Measurements from ENCODE around the gene CDK14. TPM values are rescaled to one million over a fixed set of nuclear protein-coding genes. Genes with fewer than 3 reads are reported as not detected.

CDK14 gene
- total RNA-seq, 2 donors from 2014 or later = 0.49 to 1.7 TPM

GRCh38 chr7:90660819-90661218 is 64.7 kb downstream of the CDK14 start:
- H3K9me3 Mint-ChIP-seq = peaks cover 1 to 5% of the 10 kb centered on the region in 2 donors
- H3K27me3 Mint-ChIP-seq (ENCODE audit: low read depth) = no peaks in the 10 kb centered on the region
- no peak overlapping the region for H3K27ac Mint-ChIP-seq
- H3K4me3 Mint-ChIP-seq = no peak overlapping the region
- no peak for DNase-seq
- no peak for ATAC-seq (replicated peaks in 1 of 2)
- H3K4me1 Mint-ChIP-seq (ENCODE audit: low read depth) = no peaks in the 10 kb centered on the region
- no peaks in the 10 kb centered on the region for H3K36me3 Mint-ChIP-seq (ENCODE audit: insufficient read depth in 2 of 2)

- ATAC-seq (replicated peaks in 1 of 2) (no peak), DNase-seq (no peak)
- no peaks in the 10 kb centered on the region for H3K4me1 Mint-ChIP-seq (ENCODE audit: low read depth)
- H3K4me3 Mint-ChIP-seq = no peak overlapping the region
- no peaks in the 10 kb centered on the region for H3K27me3 Mint-ChIP-seq (ENCODE audit: low read depth)
- peaks cover 1 to 5% of the 10 kb centered on the region in 2 donors for H3K9me3 Mint-ChIP-seq
- no peak overlapping the region for H3K27ac Mint-ChIP-seq
- H3K36me3 Mint-ChIP-seq (ENCODE audit: insufficient read depth in 2 of 2) = no peaks in the 10 kb centered on the region
These were observed 65.4 kb downstream of the CDK14 start for GRCh38 chr7:90661290-90662151.

GRCh38 chr7:90663176-90663575 is 67.1 kb downstream of the CDK14 start:
- Mint-ChIP-seq H3K4me1 (ENCODE audit: low read depth) (no peaks in the 10 kb centered on the region), H3K36me3 (ENCODE audit: insufficient read depth in 2 of 2) (no peaks in the 10 kb centered on the region), H3K9me3 (peaks cover 1 to 3% of the 10 kb centered on the region in 2 donors), H3K27me3 (ENCODE audit: low read depth) (no peaks in the 10 kb centered on the region), H3K4me3 (no peak overlapping the region), H3K27ac (no peak overlapping the region)
- no peak for ATAC-seq (replicated peaks in 1 of 2)
- DNase-seq = no peak

- H3K27me3 Mint-ChIP-seq (ENCODE audit: low read depth) = no peaks in the 10 kb centered on the region
- H3K36me3 Mint-ChIP-seq (ENCODE audit: insufficient read depth in 2 of 2) = no peaks in the 10 kb centered on the region
- ATAC-seq (replicated peaks in 1 of 2) (no peak), DNase-seq (no peak)
- H3K27ac Mint-ChIP-seq = no peak overlapping the region
- no peaks in the 10 kb centered on the region for H3K4me1 Mint-ChIP-seq (ENCODE audit: low read depth)
- H3K9me3 Mint-ChIP-seq = no peaks in the 10 kb centered on the region
- no peak overlapping the region for H3K4me3 Mint-ChIP-seq
These were observed 70.1 kb downstream of the CDK14 start for GRCh38 chr7:90666186-90666585.

GRCh38 chr7:90668992-90669391 is 72.9 kb downstream of the CDK14 start:
- no peaks in the 10 kb centered on the region for H3K27me3 Mint-ChIP-seq (ENCODE audit: low read depth)
- no peak overlapping the region for H3K27ac Mint-ChIP-seq
- DNase-seq (no peak), ATAC-seq (replicated peaks in 1 of 2) (no peak)
- no peaks in the 10 kb centered on the region for H3K9me3 Mint-ChIP-seq
- H3K36me3 Mint-ChIP-seq (ENCODE audit: insufficient read depth in 2 of 2) = no peaks in the 10 kb centered on the region
- H3K4me1 Mint-ChIP-seq (ENCODE audit: low read depth) = no peaks in the 10 kb centered on the region
- no peak overlapping the region for H3K4me3 Mint-ChIP-seq

- Mint-ChIP-seq H3K4me3 (no peak overlapping the region), H3K27ac (no peak overlapping the region), H3K27me3 (ENCODE audit: low read depth) (no peaks in the 10 kb centered on the region), H3K4me1 (ENCODE audit: low read depth) (no peaks in the 10 kb centered on the region), H3K36me3 (ENCODE audit: insufficient read depth in 2 of 2) (no peaks in the 10 kb centered on the region), H3K9me3 (no peaks in the 10 kb centered on the region)
- DNase-seq (no peak), ATAC-seq (replicated peaks in 1 of 2) (no peak)
These were observed 73.4 kb downstream of the CDK14 start for GRCh38 chr7:90669492-90669891.

- DNase-seq (no peak), ATAC-seq (replicated peaks in 1 of 2) (no peak)
- Mint-ChIP-seq H3K9me3 (no peaks in the 10 kb centered on the region), H3K36me3 (ENCODE audit: insufficient read depth in 2 of 2) (no peaks in the 10 kb centered on the region), H3K4me1 (ENCODE audit: low read depth) (no peaks in the 10 kb centered on the region), H3K27ac (no peak overlapping the region), H3K27me3 (ENCODE audit: low read depth) (peaks cover 7% of the 10 kb centered on the region), H3K4me3 (no peak overlapping the region)
These were observed 75.5 kb downstream of the CDK14 start for GRCh38 chr7:90671571-90671970.

- Mint-ChIP-seq H3K9me3 (no peaks in the 10 kb centered on the region), H3K36me3 (ENCODE audit: insufficient read depth in 2 of 2) (no peaks in the 10 kb centered on the region), H3K27me3 (ENCODE audit: low read depth) (peaks cover 7% of the 10 kb centered on the region), H3K4me3 (no peak overlapping the region), H3K27ac (no peak overlapping the region), H3K4me1 (ENCODE audit: low read depth) (no peaks in the 10 kb centered on the region)
- no peak for ATAC-seq (replicated peaks in 1 of 2)
- no peak for DNase-seq
These were observed 76.1 kb downstream of the CDK14 start for GRCh38 chr7:90672210-90672609.

GRCh38 chr7:90674625-90675024 is 78.5 kb downstream of the CDK14 start:
- no peak for DNase-seq
- H3K27me3 Mint-ChIP-seq (ENCODE audit: low read depth) = peaks cover 13% of the 10 kb centered on the region
- H3K36me3 Mint-ChIP-seq (ENCODE audit: insufficient read depth in 2 of 2) = no peaks in the 10 kb centered on the region
- H3K27ac Mint-ChIP-seq = no peak overlapping the region
- no peak overlapping the region for H3K4me3 Mint-ChIP-seq
- no peaks in the 10 kb centered on the region for H3K4me1 Mint-ChIP-seq (ENCODE audit: low read depth)
- H3K9me3 Mint-ChIP-seq = no peaks in the 10 kb centered on the region
- no peak for ATAC-seq (replicated peaks in 1 of 2)

GRCh38 chr7:90675982-90676381 is 79.9 kb downstream of the CDK14 start:
- H3K36me3 Mint-ChIP-seq (ENCODE audit: insufficient read depth in 2 of 2) = no peaks in the 10 kb centered on the region
- no peaks in the 10 kb centered on the region for H3K9me3 Mint-ChIP-seq
- H3K27me3 Mint-ChIP-seq (ENCODE audit: low read depth) = peaks cover 13% of the 10 kb centered on the region
- no peaks in the 10 kb centered on the region for H3K4me1 Mint-ChIP-seq (ENCODE audit: low read depth)
- DNase-seq = no peak
- H3K4me3 Mint-ChIP-seq = no peak overlapping the region
- H3K27ac Mint-ChIP-seq = no peak overlapping the region
- no peak for ATAC-seq (replicated peaks in 1 of 2)

- Mint-ChIP-seq H3K36me3 (ENCODE audit: insufficient read depth in 2 of 2) (no peaks in the 10 kb centered on the region), H3K4me1 (ENCODE audit: low read depth) (no peaks in the 10 kb centered on the region)
- no peak for DNase-seq
These were observed 81.6 kb downstream of the CDK14 start for GRCh38 chr7:90677486-90678404.

GRCh38 chr7:90678986-90679385 is 82.9 kb downstream of the CDK14 start:
- ATAC-seq (replicated peaks in 1 of 2) = no peak
- Mint-ChIP-seq H3K9me3 (no peaks in the 10 kb centered on the region), H3K27me3 (ENCODE audit: low read depth) (peaks cover 13% of the 10 kb centered on the region), H3K4me1 (ENCODE audit: low read depth) (no peaks in the 10 kb centered on the region), H3K4me3 (no peak overlapping the region), H3K36me3 (ENCODE audit: insufficient read depth in 2 of 2) (no peaks in the 10 kb centered on the region), H3K27ac (no peak overlapping the region)
- no peak for DNase-seq

More at GRCh38 chr7:90677486-90678404, 81.6 kb downstream of the CDK14 start:
- Mint-ChIP-seq H3K4me3 (no peak overlapping the region), H3K27me3 (ENCODE audit: low read depth) (peaks cover 13% of the 10 kb centered on the region), H3K9me3 (no peaks in the 10 kb centered on the region), H3K27ac (no peak overlapping the region)
- no peak for ATAC-seq (replicated peaks in 1 of 2)

- no peak for ATAC-seq (replicated peaks in 1 of 2)
- Mint-ChIP-seq H3K27ac (no peak overlapping the region), H3K9me3 (no peaks in the 10 kb centered on the region), H3K4me1 (ENCODE audit: low read depth) (no peaks in the 10 kb centered on the region), H3K36me3 (ENCODE audit: insufficient read depth in 2 of 2) (no peaks in the 10 kb centered on the region), H3K4me3 (no peak overlapping the region), H3K27me3 (ENCODE audit: low read depth) (peaks cover 13% of the 10 kb centered on the region)
- DNase-seq = no peak
These were observed 84.4 kb downstream of the CDK14 start for GRCh38 chr7:90680484-90680883.
